HepG2 (cell line): ENCODE data around the gene IL15RA. TPM values are rescaled to one million over a fixed set of nuclear protein-coding genes. Genes with fewer than 3 reads are reported as not detected.
A peak's percentile ranks its signal among the peaks of the same experiment; 100 is the strongest.

Experiments
- ATF2 ChIP-seq: sonication (generic); formaldehyde crosslinking; IDR thresholded peaks from 2 replicates; pipeline ENCODE4 v1.4.0; 2020; ENCODE audit warnings: missing genetic modification reagents
- ATM ChIP-seq: fragments of 450-650 bp; IDR thresholded peaks from 2 replicates; pipeline ENCODE4 v1.7.1; 2017; ENCODE audit warnings: mild to moderate bottlenecking, borderline replicate concordance
- CCDC6 ChIP-seq: sonication (generic); formaldehyde crosslinking; IDR thresholded peaks from 2 replicates; pipeline ENCODE4 v1.8.1; 2022; ENCODE audit warnings: mild to moderate bottlenecking, missing genetic modification reagents, moderate library complexity
- GATAD1 ChIP-seq: IDR thresholded peaks from 2 replicates; pipeline ENCODE4 v1.6.1; 2016; ENCODE audit warnings: missing genetic modification reagents, missing compliant biosample characterization
- HHEX ChIP-seq: IDR thresholded peaks from 2 replicates; pipeline ENCODE4 v1.6.1; 2016; ENCODE audit warnings: control low read depth
- HMG20A ChIP-seq: IDR thresholded peaks from 2 replicates; pipeline ENCODE4 v1.6.1; 2016; ENCODE audit warnings: borderline replicate concordance
- JUNB ChIP-seq: sonication (generic); formaldehyde crosslinking; IDR thresholded peaks from 2 replicates; pipeline ENCODE4 v1.8.0; 2022; ENCODE audit warnings: missing genetic modification reagents, mild to moderate bottlenecking, borderline replicate concordance
- KLF6 ChIP-seq: IDR thresholded peaks from 2 replicates; pipeline ENCODE4 v1.8.0; 2016; ENCODE audit warnings: missing biosample characterization, missing genetic modification reagents
- MAFK ChIP-seq, 2 experiments: IDR thresholded peaks in 1 of 2; conservative IDR thresholded peaks in 1 of 2; 2 replicates each; pipeline ENCODE4 v1.6.1; 2011; ENCODE audit warnings: improper control_type of control experiment in 2 of 2, low read length in 2 of 2
- MAX ChIP-seq: IDR thresholded peaks from 2 replicates; pipeline ENCODE4 v1.6.1; 2012; ENCODE audit warnings: inconsistent platforms
- MZF1 ChIP-seq: sonication (generic); formaldehyde crosslinking; IDR thresholded peaks from 2 replicates; pipeline ENCODE4 v1.8.1; 2023; ENCODE audit warnings: mild to moderate bottlenecking, missing genetic modification reagents, borderline replicate concordance
- PHB2 ChIP-seq: fragments of 450-650 bp; IDR thresholded peaks from 2 replicates; pipeline ENCODE4 v1.6.1; 2018; ENCODE audit not compliant: partially characterized antibody
- POLR2G ChIP-seq: fragments of 200-400 bp; formaldehyde crosslinking; IDR thresholded peaks from 2 replicates; pipeline ENCODE4 v1.6.1; 2018; ENCODE audit warnings: mild to moderate bottlenecking, low read depth, low read length, moderate library complexity
- RAD21 ChIP-seq: fragments of 450-650 bp; formaldehyde crosslinking; IDR thresholded peaks from 2 replicates; pipeline ENCODE4 v1.5.0; 2020; ENCODE audit warnings: mild to moderate bottlenecking
- RBAK ChIP-seq: sonication (generic); formaldehyde crosslinking; IDR thresholded peaks from 2 replicates; pipeline ENCODE4 v1.5.1; 2020; ENCODE audit warnings: mild to moderate bottlenecking, missing genetic modification reagents
- RXRA ChIP-seq: sonication (generic); formaldehyde crosslinking; IDR thresholded peaks from 2 replicates; pipeline ENCODE4 v1.5.1; 2020; ENCODE audit warnings: missing genetic modification reagents
- SMYD3 ChIP-seq: sonication (generic); formaldehyde crosslinking; IDR thresholded peaks from 2 replicates; pipeline ENCODE4 v1.8.1; 2023; ENCODE audit warnings: mild to moderate bottlenecking, missing genetic modification reagents
- TGIF2 ChIP-seq: IDR thresholded peaks from 2 replicates; pipeline ENCODE4 v1.6.1; 2016; ENCODE audit warnings: control low read depth, missing compliant biosample characterization
- ZNF224 ChIP-seq: sonication (generic); formaldehyde crosslinking; IDR thresholded peaks from 2 replicates; pipeline ENCODE4 v1.5.0; 2020; ENCODE audit warnings: mild to moderate bottlenecking, missing genetic modification reagents
- ZNF253 ChIP-seq: sonication (generic); formaldehyde crosslinking; IDR thresholded peaks from 2 replicates; pipeline ENCODE4 v1.8.0; 2022; ENCODE audit warnings: mild to moderate bottlenecking, missing genetic modification reagents, borderline replicate concordance
- ZNF329 ChIP-seq: sonication (generic); formaldehyde crosslinking; IDR thresholded peaks from 2 replicates; pipeline ENCODE4 v1.9.0; 2021; ENCODE audit warnings: low read depth, mild to moderate bottlenecking, missing genetic modification reagents
- ZNF430 ChIP-seq: sonication (generic); formaldehyde crosslinking; IDR thresholded peaks from 2 replicates; pipeline ENCODE4 v1.9.0; 2021; ENCODE audit warnings: mild to moderate bottlenecking, missing genetic modification reagents
- ZNF484 ChIP-seq: sonication (generic); formaldehyde crosslinking; IDR thresholded peaks from 2 replicates; pipeline ENCODE4 v1.5.1; 2020; ENCODE audit warnings: mild to moderate bottlenecking, low read depth, missing genetic modification reagents, borderline replicate concordance
- ZNF496 ChIP-seq: sonication (generic); formaldehyde crosslinking; IDR thresholded peaks from 2 replicates; pipeline ENCODE4 v1.8.1; 2023; ENCODE audit warnings: mild to moderate bottlenecking, moderate library complexity, missing genetic modification reagents; ENCODE audit not compliant: insufficient replicate concordance
- ZNF546 ChIP-seq: sonication (generic); formaldehyde crosslinking; conservative IDR thresholded peaks from 2 replicates; pipeline ENCODE4 v1.8.1; 2023; ENCODE audit warnings: mild to moderate bottlenecking, missing genetic modification reagents
- ZNF605 ChIP-seq: sonication (generic); formaldehyde crosslinking; IDR thresholded peaks from 2 replicates; pipeline ENCODE4 v1.8.0; 2022; ENCODE audit warnings: mild to moderate bottlenecking, missing genetic modification reagents
- ZNF616 ChIP-seq: sonication (generic); formaldehyde crosslinking; IDR thresholded peaks from 2 replicates; pipeline ENCODE4 v1.5.0; 2020; ENCODE audit warnings: low read depth, mild to moderate bottlenecking, missing genetic modification reagents
- ZNF672 ChIP-seq: sonication (generic); formaldehyde crosslinking; IDR thresholded peaks from 2 replicates; pipeline ENCODE4 v1.8.1; 2022; ENCODE audit warnings: missing genetic modification reagents
- ZNF839 ChIP-seq: sonication (generic); formaldehyde crosslinking; IDR thresholded peaks from 2 replicates; pipeline ENCODE4 v1.4.0; 2020; ENCODE audit warnings: missing genetic modification reagents, mild to moderate bottlenecking, borderline replicate concordance
- ZSCAN25 ChIP-seq: sonication (generic); formaldehyde crosslinking; IDR thresholded peaks from 2 replicates; pipeline ENCODE4 v1.8.0; 2022; ENCODE audit warnings: mild to moderate bottlenecking, missing genetic modification reagents
- polyA plus RNA-seq, 8 experiments: library from polyadenylated mRNA; depleted of rRNA in 3 of 8; stranded (reverse) in 7 of 8; unstranded in 1 of 8; fragments of >200 nt; fragmentation: Illumina TruSeq in 4 of 8; extraction: Trizol in 4 of 8; gene quantifications; 2 replicates each; pipeline versions ENCODE4 v1.2.1 to v1.2.3, GENCODE V29; 2011 to 2016; ENCODE audit warnings: low read depth in 4 of 8, missing spikeins in 1 of 8, mixed read lengths in 1 of 8; ENCODE audit not compliant: insufficient read depth in 1 of 8
- total RNA-seq, 5 experiments: library from RNA; depleted of rRNA; stranded (reverse); fragments of >200 nt; fragmentation: Illumina TruSeq; extraction: Trizol; gene quantifications; 2 replicates each; pipeline ENCODE4 v1.2.3, GENCODE V29; 2016; ENCODE audit warnings: low read depth in 1 of 5

IL15RA gene
- total and polyA plus RNA-seq, 2 of the 13 experiments (the other 11 are each of a cell fraction or from before 2014, with no cell fraction given), result 0.53 to 0.77 TPM

GRCh38 chr10:5968681-5969453, 8.5 kb downstream of the IL15RA start (continued):
- TF ChIP-seq ZNF484 (CRISPR knock-in tag) (no peak), ZNF224 (CRISPR knock-in tag) (no peak), ZNF496 (CRISPR knock-in tag) (no peak), ZNF253 (CRISPR knock-in tag) (no peak; the same call in 1 of the 2 replicates), MZF1 (CRISPR knock-in tag) (no peak), HMG20A (peak; percentile 95), KLF6 (CRISPR knock-in tag) (no peak; the same call in 1 of the 2 replicates), SMYD3 (CRISPR knock-in tag) (no peak), ZNF329 (CRISPR knock-in tag) (no peak), RBAK (CRISPR knock-in tag) (no peak), POLR2G (no peak), ZNF616 (CRISPR knock-in tag) (no peak), ZNF672 (CRISPR knock-in tag) (no peak), JUNB (CRISPR knock-in tag) (peak; percentile 99), ATF2 (CRISPR knock-in tag) (peak; percentile 60; the same call in 1 of the 2 replicates), ZNF605 (CRISPR knock-in tag) (peak; percentile 90), ZSCAN25 (CRISPR knock-in tag) (0 out of 2 replicates have a peak, but pooled peaks have one; percentile 49), MAFK (conservative IDR thresholded peaks at IDR 0.05 in 1 of 2, IDR thresholded peaks at IDR 0.05 in 1 of 2; ENCODE audit: low read length in 2 of 2) (peak in 1 of 2 experiments; percentile 39; a peak in 1 of 4 replicates), RAD21 (CRISPR knock-in tag) (no peak), ZNF839 (no peak), ATM (no peak), RXRA (CRISPR knock-in tag) (peak; percentile 36; the same call in 1 of the 2 replicates), ZNF546 (CRISPR knock-in tag) (0 out of 2 replicates have a peak, but pooled peaks have one; percentile 38), ZNF430 (peak; percentile 56; the same call in 1 of the 2 replicates), CCDC6 (CRISPR knock-in tag) (0 out of 2 replicates have a peak, but pooled peaks have one; percentile 29), TGIF2 (CRISPR knock-in tag) (no peak), GATAD1 (CRISPR knock-in tag) (no peak; the same call in 1 of the 2 replicates), MAX (peak; percentile 97), PHB2 (no peak), HHEX (peak; percentile 98)
